ENCODE data around the gene UMOD. TPM values are rescaled to one million over a fixed set of nuclear protein-coding genes. Genes with fewer than 3 reads are reported as not detected.

Gene UMOD
- total and polyA plus RNA-seq, 9 of the 15 experiments (the other 6 are each of a cell fraction or from before 2014, with no cell fraction given), result not detected

GRCh38 chr16:20364051-20364450 is 11.5 kb upstream of the UMOD start:
- intact Hi-C loops (cut with micrococcal nuclease) (no loop called here), in situ Hi-C loops (cut with MboI) (no loop called here)
- Histone ChIP-seq H3K9ac (ENCODE audit: insufficient read depth in 1 of 2, low read depth in 2 of 2, low read length in 2 of 2) (no peak overlapping the region), H3K27ac (ENCODE audit: extremely low read depth, low read depth, low read length) (no peak overlapping the region), H3K9me3 (replicated peaks; ENCODE audit: control insufficient read depth, insufficient read depth, low read depth, low read length) (no peaks in the 10 kb centered on the region), H3K27me3 (ENCODE audit: control insufficient read depth in 2 of 2, insufficient read depth in 2 of 2, low read length in 2 of 2) (peaks cover 0 to 3% of the 10 kb centered on the region in 2 experiments; a peak in 1 of 5 replicates), H3K4me2 (ENCODE audit: insufficient read depth, low read length) (no peak overlapping the region), H3K79me2 (ENCODE audit: control insufficient read depth, insufficient read depth, low read length) (no peaks in the 10 kb centered on the region), H3K36me3 (ENCODE audit: control insufficient read depth, insufficient read depth, low read length) (no peaks in the 10 kb centered on the region), H2AFZ (ENCODE audit: low read depth, low read length) (no peak overlapping the region), H4K20me1 (replicated peaks; ENCODE audit: control insufficient read depth, insufficient read depth, low read length) (no peaks in the 10 kb centered on the region), H3K9me1 (ENCODE audit: control insufficient read depth, insufficient read depth, low read length) (no peaks in the 10 kb centered on the region), H3K4me3 (no peak overlapping the region), H3K4me1 (replicated peaks in 1 of 2; ENCODE audit: control insufficient read depth in 2 of 2, insufficient read depth in 2 of 2, low read length in 2 of 2) (no peaks in the 10 kb centered on the region)
- ATAC-seq (no peak), DNase-seq (ENCODE audit: extremely low read depth in 1 of 4, low spot score in 3 of 4) (no peak), FAIRE-seq (no peak)
- no TSS peak for BruUV-seq (replicated peaks)
- WGBS (ENCODE audit: insufficient coverage, low coverage, missing lambda C conversion rate), result 2% methylated on average over 3 of the region's 3 CpGs
- ChIA-PET POLR2A (interaction anchor here (1.7 kb wide), 1 partner anchor 10 kb away, joined by 3 read pairs; no protein-coding TSS in a partner anchor), CTCF (ENCODE audit: low intra/inter-chr PET ratio) (no interaction called here)
- TF ChIP-seq RUNX1 (IDR thresholded peaks at IDR 0.05; ENCODE audit: low read depth) (no peak), ZNF143 (CRISPR knock-in tag; IDR thresholded peaks at IDR 0.05) (no peak), TSC22D4 (tag; IDR thresholded peaks at IDR 0.05) (no peak)

- TF ChIP-seq RBBP5 (IDR thresholded peaks at IDR 0.05; ENCODE audit: borderline replicate concordance, insufficient read depth, low read length, poor library complexity, severe bottlenecking), result no peak
- TF ChIP-seq THRAP3 (IDR thresholded peaks at IDR 0.05; ENCODE audit: borderline replicate concordance), result no peak
- TF ChIP-seq ARID4B (CRISPR knock-in tag; IDR thresholded peaks at IDR 0.05), result no peak
- no peak for TF ChIP-seq AFF4 (CRISPR knock-in tag; IDR thresholded peaks at IDR 0.05)
- ATAC-seq, result no peak
- Histone ChIP-seq H3K79me2 (ENCODE audit: control insufficient read depth, insufficient read depth, low read length) (no peaks in the 10 kb centered on the region), H3K27me3 (ENCODE audit: control insufficient read depth in 2 of 2, insufficient read depth in 2 of 2, low read length in 2 of 2) (peaks cover 0 to 3% of the 10 kb centered on the region in 2 experiments; a peak in 1 of 5 replicates), H3K4me2 (ENCODE audit: insufficient read depth, low read length) (no peak overlapping the region), H3K9ac (ENCODE audit: insufficient read depth in 1 of 2, low read depth in 2 of 2, low read length in 2 of 2) (no peak overlapping the region), H3K4me1 (replicated peaks in 1 of 2; ENCODE audit: control insufficient read depth in 2 of 2, insufficient read depth in 2 of 2, low read length in 2 of 2) (no peaks in the 10 kb centered on the region), H3K4me3 (no peak overlapping the region), H3K9me1 (ENCODE audit: control insufficient read depth, insufficient read depth, low read length) (no peaks in the 10 kb centered on the region), H3K36me3 (ENCODE audit: control insufficient read depth, insufficient read depth, low read length) (no peaks in the 10 kb centered on the region), H2AFZ (ENCODE audit: low read depth, low read length) (no peak overlapping the region), H4K20me1 (replicated peaks; ENCODE audit: control insufficient read depth, insufficient read depth, low read length) (no peaks in the 10 kb centered on the region), H3K27ac (ENCODE audit: extremely low read depth, low read depth, low read length) (no peak overlapping the region), H3K9me3 (replicated peaks; ENCODE audit: control insufficient read depth, insufficient read depth, low read depth, low read length) (no peaks in the 10 kb centered on the region)
- DNase-seq (ENCODE audit: extremely low read depth in 1 of 4, low spot score in 3 of 4), result no peak
- in situ Hi-C loops (cut with MboI), result no loop called here
- whole genome bisulfite sequencing (ENCODE audit: insufficient coverage, low coverage, missing lambda C conversion rate), result 0% methylated on average over 2 of the region's 2 CpGs
- FAIRE-seq, result no peak
- ChIA-PET CTCF (ENCODE audit: low intra/inter-chr PET ratio) (no interaction called here), POLR2A (interaction anchor here (1.7 kb wide), 1 partner anchor 11 kb away, joined by 3 read pairs; no protein-coding TSS in a partner anchor)
- BruUV-seq (replicated peaks), result no TSS peak
- intact Hi-C loops (cut with micrococcal nuclease), result no loop called here
Measured at GRCh38 chr16:20363191-20363590, 10.7 kb upstream of the UMOD start.
